DND-41 (cell line): ENCODE data around the gene PTPN4.

Experiments
- ATAC-seq: fragments of 200-7000 bp; cut with Tn5 transposase; 3 replicates; pipeline ENCODE4 v1.9.1; 2021; ENCODE audit warnings: low read depth; ENCODE audit not compliant: insufficient read depth
- DNase-seq: peaks from one replicate; pipeline ENCODE4 v3.0.0-alpha.2; 2020
- H2AFZ ChIP-seq: 2 replicates; pipeline ENCODE4 v1.6.0; 2012; ENCODE audit warnings: low read depth, low read length
- H3K27ac ChIP-seq: 2 replicates; pipeline ENCODE4 v1.5.1; 2012; ENCODE audit warnings: low read length, inconsistent platforms
- H3K27me3 ChIP-seq: fragments of 200-600 bp; sonication (generic); 2 replicates; pipeline ENCODE4 v1.6.0; 2012; ENCODE audit warnings: low read length, mild to moderate bottlenecking, inconsistent platforms; ENCODE audit not compliant: insufficient read depth, poor library complexity
- H3K36me3 ChIP-seq: 2 replicates; pipeline ENCODE4 v1.5.1; 2012; ENCODE audit warnings: low read length, inconsistent platforms; ENCODE audit not compliant: insufficient read depth
- H3K4me1 ChIP-seq: 2 replicates; pipeline ENCODE4 v1.5.1; 2012; ENCODE audit warnings: mild to moderate bottlenecking, low read length; ENCODE audit not compliant: insufficient read depth
- H3K4me2 ChIP-seq: 2 replicates; pipeline ENCODE4 v1.6.0; 2012; ENCODE audit warnings: mild to moderate bottlenecking, moderate library complexity, low read length, inconsistent platforms; ENCODE audit not compliant: insufficient read depth
- H3K4me3 ChIP-seq, 2 experiments: fragments of 200-600 bp in 1 of 2; shearing (Covaris generic) in 1 of 2; 2 replicates each; pipeline ENCODE4 v1.5.1; 2012 to 2016; ENCODE audit warnings: inconsistent platforms in 2 of 2, low read length in 2 of 2, mild to moderate bottlenecking in 2 of 2, low read depth in 1 of 2, moderate library complexity in 1 of 2
- H3K79me2 ChIP-seq: 2 replicates; pipeline ENCODE4 v1.6.0; 2012; ENCODE audit warnings: low read length, inconsistent platforms; ENCODE audit not compliant: insufficient read depth
- H3K9ac ChIP-seq: 2 replicates; pipeline ENCODE4 v1.6.0; 2012; ENCODE audit warnings: low read depth, mild to moderate bottlenecking, inconsistent platforms, low read length, moderate library complexity
- H3K9me3 ChIP-seq: 2 replicates; pipeline ENCODE4 v1.5.1; 2012; ENCODE audit warnings: low read length, moderate library complexity, mild to moderate bottlenecking, inconsistent platforms; ENCODE audit not compliant: insufficient read depth, severe bottlenecking
- H4K20me1 ChIP-seq: 2 replicates; pipeline ENCODE4 v1.6.0; 2012; ENCODE audit warnings: low read length; ENCODE audit not compliant: insufficient read depth
- CTCF ChIP-seq: IDR thresholded peaks from 2 replicates; pipeline ENCODE4 v1.5.1; 2012; ENCODE audit warnings: borderline replicate concordance, low read length, moderate library complexity, mild to moderate bottlenecking; ENCODE audit not compliant: poor library complexity, severe bottlenecking; ENCODE audit errors: extremely low read depth
- EZH2 ChIP-seq: IDR thresholded peaks from 3 replicates; pipeline ENCODE4 v1.6.1; 2012; ENCODE audit warnings: borderline replicate concordance, low read depth, mild to moderate bottlenecking, moderate library complexity, low read length, inconsistent platforms; ENCODE audit not compliant: severe bottlenecking

The PTPN4 gene

GRCh38 chr2:120032297-120032696 is 272.6 kb downstream of the PTPN4 start:
- no peak overlapping the region for H3K27ac ChIP-seq
- no peaks in the 10 kb centered on the region for H3K4me1 ChIP-seq
- no peak overlapping the region for H3K4me2 ChIP-seq
- no peak overlapping the region for H2AFZ ChIP-seq
- no peak overlapping the region for H3K9ac ChIP-seq
- peaks cover 25% of the 10 kb centered on the region; the same call in 1 of the 2 replicates for H3K79me2 ChIP-seq
- H3K4me3 ChIP-seq = no peak overlapping the region
- DNase-seq = no peak
- H3K9me3 ChIP-seq = no peaks in the 10 kb centered on the region
- H4K20me1 ChIP-seq = no peaks in the 10 kb centered on the region; the same call in 1 of the 2 replicates
- ATAC-seq = no peak
- H3K36me3 ChIP-seq = no peaks in the 10 kb centered on the region
- H3K27me3 ChIP-seq = no peaks in the 10 kb centered on the region
- TF ChIP-seq EZH2 (no peak), CTCF (no peak)
